ENCODE measurements around the gene DGCR2.

DNA sequence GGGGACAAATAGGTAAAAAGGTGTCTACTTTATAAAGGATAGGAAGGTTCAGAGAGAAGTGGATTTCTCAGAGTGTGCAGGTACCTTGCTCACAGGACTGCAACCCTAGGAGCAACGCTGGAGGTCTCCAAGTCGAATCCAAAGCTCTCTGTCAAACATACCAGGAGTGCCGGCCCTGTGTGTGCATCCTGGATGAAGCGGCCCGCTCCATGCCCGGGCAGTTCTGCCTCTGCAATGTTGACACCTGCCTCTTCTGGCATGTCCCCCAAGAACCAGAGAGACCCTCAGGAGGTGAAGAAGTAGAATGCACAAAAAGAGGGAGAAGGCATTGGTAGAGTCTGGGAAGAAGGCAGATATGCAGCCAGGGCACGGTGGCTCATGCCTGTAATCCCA lies 5.8 kb upstream of the DGCR2 start:
- TF ChIP-seq GATA2 (IDR thresholded peaks at IDR 0.05; ENCODE audit: low read depth, low read length) = no peak
- TF ChIP-seq GATA3 (IDR thresholded peaks at IDR 0.05; ENCODE audit: low read depth, low read length) = no peak
